CD1c-positive myeloid dendritic cell (primary cell): ENCODE measurements around the gene KIF2C.
"Not testable (repeated sequence)": the region's sequence is repeated elsewhere in the genome, so short reads cannot be mapped to it uniquely, and the experiment has no call there.

Experiments used
- DNase-seq: peaks from one replicate; pipeline ENCODE4 v3.0.0-alpha.2; 2016; ENCODE audit errors: extremely low spot score

The KIF2C gene

DNA sequence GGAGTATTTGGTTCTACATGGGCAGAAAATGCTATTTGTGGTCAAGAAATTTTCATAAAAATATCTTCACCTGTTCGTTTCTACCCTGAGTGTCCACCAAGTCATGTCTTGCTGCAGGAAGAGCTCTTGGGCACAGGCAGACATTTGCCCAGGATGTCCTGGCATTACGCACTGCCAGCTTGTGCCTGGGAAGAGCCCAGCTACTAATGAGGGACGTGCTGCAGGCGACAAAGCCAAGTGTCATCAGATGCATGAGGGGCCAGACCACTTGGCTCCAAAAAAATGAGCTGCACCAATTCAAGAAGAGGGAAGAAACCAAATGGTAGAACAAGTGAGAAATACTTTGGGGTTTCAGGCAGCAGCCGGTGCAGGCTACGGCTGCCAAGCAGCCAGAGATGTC lies 21.5 kb upstream of the KIF2C start:
- DNase-seq: no peak

DNA sequence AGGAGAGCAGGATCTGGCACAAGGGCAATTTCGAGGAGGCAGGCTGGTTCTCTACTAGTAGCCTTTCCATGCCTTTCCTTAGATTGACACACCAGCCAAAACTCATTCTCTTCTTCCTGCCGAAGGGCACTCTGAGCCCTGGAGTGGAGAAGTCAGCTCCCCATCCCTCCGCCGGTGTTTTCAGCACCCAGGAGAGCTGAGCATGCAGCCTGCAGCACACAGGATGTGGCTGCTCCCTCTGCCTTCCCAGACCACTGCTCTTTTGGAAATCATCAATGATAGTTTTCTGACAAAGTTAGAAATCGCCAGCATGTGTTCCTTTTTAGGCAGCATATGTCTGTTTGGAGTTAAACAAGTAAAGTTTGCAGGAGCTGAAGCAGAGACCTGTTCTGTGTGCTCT lies 20.3 kb upstream of the KIF2C start:
- DNase-seq: no peak

DNA sequence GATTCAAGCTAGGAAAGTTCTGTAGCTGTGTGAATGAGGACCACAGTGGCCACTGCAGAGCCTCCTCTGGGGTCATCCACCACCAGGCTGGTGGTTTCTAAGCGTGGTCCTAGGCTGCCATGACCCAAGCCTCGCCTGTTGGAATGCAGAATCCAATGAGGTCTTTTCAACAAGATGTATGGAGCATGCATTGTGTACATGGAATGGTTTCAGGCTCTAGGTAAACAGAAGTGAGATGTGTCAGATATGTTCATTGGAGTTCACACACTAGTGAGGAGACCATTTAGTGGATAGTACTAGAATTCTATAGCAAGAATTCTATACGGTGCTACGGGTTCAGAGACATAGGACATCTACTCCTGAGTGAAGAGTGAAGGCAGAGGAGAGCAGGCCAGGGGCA lies 19.4 kb upstream of the KIF2C start:
- DNase-seq: peak; percentile 28

DNA sequence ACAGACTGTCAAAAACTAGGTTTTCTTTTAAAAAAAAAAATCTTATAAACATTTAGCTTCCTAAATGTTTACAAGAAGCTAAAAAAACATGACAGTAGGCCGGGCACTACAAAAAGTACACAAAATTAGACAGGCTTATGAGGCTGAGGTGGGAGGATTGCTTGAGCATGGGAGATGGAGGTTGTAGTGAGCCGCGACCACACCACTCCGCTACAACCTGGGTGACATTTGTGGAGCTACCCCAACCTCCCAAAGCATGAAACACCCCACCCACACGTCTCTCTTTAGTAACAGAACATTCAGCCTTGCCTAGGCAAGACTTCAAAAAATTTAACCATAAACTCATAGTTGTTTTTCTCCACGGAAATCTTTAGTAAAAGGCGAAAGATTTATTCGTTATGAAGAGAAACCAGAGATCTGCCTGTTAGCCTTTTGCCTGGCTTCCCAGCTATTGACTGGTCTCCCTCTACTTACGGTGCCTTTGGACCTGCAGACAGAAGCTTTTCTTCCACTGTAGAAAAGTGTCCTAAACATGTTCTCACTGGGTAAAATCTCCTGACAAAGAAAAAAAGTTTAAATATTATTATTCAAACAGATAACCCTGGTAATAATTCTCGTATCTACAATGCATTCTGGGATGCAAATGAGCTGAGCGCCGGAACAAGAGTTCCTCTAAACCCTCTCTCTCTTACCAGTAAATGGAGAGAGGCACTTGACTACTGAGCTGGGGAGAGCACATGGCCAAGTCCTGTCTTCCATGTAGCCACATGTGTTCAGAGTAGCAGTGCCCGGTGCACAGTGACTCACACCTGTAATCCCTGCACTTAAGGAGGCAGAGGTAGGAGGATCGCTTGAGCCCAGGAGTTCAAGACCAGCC lies 17.9 kb upstream of the KIF2C start:
- peak; percentile 97 for DNase-seq

DNA sequence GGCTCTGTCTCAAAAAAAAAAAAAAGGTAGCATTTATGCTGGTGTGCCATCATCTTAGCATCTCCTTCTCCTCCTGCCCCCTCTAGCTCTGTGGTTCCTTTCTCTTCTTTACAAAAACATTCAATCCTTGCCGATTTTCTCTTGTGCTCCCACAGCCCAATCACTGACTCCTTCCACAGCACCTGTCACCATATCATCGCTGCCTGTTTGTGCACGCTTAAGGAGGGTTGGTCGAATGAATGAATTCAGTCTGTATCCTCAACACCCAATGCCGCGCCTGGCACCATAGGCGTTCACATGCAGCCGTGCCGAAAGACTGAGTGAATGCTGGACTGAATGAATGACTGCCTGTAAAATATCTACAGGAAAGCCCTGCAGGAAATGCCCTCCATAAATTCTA lies 16.6 kb upstream of the KIF2C start:
- no peak for DNase-seq

DNA sequence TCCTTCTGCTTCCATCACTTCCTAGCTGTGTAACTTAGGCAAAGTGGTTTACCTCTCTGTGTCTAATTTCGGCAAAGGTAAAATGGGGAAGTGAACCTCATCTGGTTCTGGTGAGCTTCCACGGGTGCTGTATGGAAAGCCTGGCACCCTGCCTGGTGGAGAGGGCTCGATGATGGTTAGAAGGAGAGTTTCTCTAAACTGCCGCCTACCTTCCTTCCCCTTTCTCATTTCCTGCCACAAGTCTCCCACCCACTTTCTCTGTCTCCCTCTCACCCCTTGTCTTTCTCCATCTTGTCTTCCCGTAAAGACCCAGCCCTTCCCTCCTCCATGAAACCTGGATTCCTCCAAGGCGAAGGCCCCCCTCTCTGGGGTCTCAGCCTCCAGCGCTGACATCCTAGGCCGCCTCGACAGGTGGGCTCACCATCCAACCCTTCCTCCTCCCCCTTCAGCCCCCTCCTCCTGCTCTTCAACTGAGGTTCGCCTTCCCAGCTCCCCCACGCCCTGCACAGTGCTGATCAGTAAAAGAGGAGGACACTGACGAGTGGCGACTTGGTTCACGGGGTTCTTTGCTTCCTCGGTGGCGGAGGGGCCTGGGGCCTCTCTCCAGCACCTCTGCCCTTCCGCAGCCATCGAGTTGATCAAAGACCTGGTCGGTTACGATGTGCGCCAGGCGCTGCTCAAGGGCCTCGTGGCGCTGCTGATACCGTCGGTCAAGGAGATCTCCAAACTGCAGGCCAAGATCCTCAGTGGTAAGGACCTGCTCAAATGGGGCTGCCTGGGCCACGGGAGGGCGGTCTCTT lies 15.9 kb upstream of the KIF2C start:
- DNase-seq: peak; percentile 88

DNA sequence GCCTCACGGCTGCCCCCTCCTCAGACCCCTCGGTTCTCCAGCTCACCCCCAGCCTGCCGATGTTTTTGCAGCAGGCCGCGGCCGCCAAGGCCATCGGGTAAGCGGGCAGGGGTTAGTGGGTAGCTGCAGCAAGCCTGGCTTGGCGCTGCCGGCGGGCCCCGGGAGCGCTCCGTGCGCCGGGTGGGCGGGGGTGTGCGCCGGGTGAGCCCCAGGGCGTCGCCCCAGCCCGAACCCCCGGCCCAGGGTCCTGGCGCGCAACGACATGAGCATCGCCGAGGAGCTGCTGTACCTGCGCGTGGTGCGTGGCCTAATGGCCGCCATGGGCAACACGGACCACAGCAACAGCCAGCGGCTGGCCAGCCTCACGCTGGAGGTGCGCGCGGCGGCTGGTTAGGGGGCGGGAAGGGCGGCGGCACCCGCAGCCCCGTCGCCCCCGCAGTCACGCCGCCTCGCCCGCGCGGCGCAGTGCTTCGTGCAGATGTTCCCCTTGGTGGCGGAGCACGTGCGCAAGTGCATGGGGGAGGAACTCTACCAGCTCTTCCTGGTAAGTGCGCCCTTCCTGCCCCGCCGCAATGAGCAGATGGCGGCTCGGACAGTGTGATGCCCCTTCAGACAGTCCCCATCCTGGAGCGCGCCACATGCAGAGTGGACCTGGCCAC lies 15.2 kb upstream of the KIF2C start:
- peak; percentile 63 for DNase-seq

DNA sequence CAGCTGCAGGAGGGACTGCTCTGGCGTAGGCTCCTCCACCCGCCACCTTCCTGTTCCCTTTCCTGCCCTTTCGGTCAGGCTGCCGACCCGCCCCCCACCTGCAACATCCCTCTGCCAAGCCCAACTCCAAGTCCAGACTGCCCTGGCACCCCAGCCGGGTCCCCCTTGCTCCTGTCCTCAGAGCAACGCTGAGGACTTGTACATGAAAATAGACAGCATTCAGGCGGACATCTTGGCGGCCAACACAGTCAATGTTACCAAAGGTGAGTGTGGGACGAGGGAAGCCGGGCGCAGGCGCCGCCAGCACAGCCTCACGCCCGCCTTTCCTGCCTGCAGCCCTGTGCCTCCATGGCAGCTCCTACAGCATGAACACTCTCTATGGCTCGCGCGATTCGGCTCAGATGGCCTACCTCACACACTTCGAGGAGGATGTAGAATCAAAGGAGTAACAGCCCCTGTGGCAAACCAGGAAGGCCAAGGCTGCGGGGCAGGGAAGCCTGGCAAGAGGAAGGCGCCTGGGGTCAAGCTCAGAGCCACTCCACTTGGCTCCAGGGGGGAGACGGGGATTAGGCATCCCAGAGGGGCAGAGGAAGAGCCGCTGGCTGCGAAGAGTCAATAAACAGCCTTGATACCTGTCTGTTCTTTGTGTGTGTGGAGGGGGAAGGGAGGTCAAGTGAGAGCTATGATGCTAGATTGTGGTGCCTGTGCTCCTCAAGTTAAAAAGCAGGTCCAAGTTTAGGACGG lies 14.5 kb upstream of the KIF2C start:
- DNase-seq: no peak

DNA sequence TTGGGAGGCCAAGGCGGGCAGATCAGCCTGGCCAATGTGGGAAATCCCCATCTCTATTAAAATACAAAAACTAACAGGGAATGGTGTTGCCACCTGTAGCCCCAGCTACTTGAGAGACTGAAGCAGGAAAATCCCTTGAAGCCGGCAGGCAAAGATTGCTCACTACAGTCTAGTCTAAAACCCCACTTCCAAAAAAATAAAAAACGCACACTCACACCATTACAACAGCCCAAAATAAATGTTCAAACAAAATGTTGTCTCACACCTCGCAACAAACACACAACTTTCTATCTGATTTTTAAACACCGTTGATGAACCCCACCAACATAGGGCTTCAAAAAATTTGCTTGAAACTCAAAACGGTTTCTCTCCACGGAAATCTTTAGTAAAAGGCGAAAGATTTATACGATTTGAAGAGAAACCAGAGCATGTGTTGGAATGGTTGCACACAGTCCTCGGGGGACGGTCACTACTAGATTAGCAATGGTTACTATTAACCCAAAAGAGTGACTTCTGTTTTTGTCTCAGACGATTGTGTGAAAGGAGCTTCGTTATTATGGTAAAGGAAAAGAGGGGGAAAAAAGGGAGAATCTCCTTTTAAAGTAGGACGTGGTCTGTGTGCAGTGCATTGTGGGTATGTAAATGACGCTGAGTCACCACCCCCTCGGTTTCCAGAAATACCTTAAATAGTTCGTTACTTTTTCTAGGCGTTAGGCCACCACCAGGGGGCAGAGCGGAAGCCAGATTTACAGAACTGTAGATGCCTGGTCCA lies 8.7 kb upstream of the KIF2C start, which contains the start of gene RNU5D-1:
Gene RNU5D-1, minus strand, starts transcription at position 430 of the 772 bp plus-strand sequence.
- DNase-seq: peak; percentile 98

DNA sequence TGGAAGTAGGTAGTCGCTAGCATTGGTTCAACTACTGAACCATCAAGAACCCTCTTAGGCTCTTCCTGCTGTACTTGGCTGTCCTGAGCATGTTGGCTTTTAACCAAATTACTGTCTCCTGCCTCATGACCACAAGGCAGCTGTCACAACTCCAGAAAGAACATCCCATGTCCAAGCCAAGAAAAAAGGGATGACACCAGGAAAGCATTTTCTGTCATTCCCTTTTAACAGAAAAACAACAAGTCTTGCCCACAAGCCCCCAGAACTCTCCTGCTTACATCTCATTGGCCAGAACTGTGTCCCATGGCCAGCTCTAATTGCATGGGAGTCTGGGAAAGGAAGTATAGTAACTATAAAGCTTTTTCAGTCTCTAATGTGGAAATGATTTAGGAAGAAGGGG lies 6.3 kb upstream of the KIF2C start:
- DNase-seq: no peak

DNA sequence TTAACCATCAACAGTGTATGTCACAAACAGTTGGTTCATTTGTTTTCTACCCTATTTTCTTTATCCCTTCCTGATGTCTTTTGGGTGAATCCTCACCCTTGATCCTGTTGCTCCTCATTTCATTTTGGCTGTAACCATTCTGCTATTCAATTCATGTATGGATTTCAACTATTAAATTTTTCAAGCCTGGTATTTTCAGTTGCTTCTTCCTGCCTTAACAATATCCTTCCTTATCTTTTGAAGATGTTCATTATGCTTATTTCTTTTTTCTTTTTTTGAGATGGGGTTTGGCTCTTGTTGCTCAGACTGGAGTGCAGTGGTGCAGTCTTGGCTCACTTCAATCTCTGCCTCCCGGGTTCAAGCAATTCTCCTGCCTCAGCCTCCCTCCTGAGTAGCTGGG lies 5.9 kb upstream of the KIF2C start:
- DNase-seq: no peak

DNA sequence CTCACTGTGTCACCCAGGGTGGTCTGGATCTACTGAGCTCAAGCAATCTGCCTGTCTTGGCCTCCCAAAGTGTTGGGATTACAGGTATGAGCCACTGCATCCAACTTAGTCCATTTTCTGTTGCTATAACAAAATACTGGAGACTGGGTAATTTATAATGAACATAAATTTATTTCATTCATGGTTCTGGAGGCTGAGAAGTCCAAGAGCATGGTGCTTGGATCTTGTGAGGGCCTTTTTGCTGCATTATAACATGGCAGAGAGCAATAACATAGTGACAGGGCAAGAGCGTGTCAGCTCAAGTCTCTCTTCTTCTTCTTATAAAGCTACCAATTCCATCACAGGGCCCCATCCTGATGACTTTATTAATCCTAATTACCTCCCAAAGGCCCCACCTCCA lies 3.6 kb upstream of the KIF2C start:
- no peak for DNase-seq

DNA sequence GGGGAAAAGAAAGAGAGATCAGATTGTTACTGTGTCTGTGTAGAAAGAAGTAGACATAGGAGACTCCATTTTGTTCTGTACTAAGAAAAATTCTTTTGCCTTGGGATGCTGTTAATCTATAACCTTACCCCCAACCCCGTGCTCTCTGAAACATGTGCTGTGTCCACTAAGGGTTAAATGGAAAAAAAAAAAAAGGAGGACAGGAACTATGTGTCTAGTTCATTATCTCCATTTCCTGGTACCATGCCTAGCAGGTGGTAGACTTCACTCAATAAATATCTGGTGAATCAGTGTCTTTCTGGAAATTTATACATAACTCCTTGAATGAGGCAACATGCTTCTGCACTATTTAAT lies 707 bp upstream of the KIF2C start:
- DNase-seq: not testable (repeated sequence)

DNA sequence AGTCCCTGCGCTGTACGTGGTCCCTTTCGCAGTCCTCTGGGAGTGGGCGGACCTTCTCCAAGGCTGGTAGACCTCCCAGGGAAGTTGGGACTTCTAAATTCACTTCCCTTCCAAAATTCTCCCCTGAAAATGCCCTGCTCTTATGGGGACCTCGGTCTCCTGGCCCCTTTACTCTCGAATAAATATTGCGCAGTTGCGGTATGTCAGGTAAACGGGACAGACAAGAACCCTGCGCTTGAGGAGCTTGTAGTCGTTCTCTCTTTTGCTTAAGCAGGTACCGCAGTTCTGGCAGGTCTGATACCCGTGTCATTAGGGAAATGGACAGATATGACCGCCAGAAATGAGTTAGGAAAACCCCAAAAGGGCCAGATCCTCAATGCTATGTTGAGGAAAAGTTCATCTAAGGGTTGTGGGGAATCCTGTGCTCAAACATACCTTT lies 561 bp downstream of the KIF2C start:
- DNase-seq: peak; percentile 29

DNA sequence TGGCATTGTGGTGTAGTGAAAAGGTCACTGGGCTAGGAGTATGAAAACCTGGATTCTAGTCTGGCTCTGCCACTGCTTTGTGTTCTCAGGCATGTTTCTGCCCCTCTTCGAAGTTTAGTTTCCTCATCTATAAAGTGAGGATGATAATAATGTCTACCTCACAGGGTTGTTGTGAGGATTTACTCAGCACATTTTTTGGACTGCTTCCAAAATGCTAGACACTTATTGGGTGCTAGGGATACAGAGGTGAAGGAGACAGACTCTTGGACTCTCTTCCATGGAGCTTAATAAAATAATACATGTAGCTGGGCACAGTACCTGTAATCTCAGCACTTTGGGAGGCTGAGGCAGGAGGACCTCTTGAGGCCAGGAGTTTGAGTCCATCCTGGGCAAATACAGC lies 3.6 kb downstream of the KIF2C start:
- DNase-seq: no peak

DNA sequence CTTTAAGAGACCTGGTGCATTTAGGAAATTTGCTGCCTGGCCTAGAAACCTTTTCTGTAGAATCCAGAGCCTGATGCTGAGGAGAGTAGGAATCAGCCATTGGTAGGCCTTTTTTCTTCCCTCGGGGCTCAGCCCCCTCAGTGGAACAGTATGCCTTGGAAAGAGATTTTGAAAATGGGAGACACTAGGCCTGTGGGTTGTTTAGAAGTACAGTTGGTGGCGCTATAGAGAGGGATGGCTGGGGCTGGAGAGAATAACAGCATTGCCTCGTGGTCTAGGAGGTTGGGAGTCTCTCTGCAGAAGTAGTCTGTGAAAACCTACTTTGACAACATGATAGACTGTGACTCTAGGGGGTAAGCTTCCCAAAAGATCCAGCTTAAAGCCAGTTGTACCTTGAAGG lies 8.2 kb downstream of the KIF2C start:
- no peak for DNase-seq

DNA sequence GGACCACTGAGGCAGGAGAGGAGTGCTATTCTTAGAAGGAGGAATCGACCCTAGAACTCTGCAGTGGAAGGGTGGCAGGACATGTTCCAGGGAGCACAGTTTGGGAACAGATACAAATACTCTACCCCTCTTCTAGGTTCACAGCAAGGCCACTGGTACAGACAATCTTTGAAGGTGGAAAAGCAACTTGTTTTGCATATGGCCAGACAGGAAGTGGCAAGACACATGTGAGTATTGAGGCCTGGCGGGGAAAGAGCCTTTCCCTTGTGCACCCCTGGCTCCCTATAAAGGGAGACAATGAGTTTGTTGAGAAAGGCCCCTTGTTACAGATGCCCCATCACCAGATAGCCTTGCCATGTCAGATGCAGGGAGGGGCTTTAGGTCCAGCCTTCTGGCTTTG lies 17.8 kb downstream of the KIF2C start:
- DNase-seq: no peak

DNA sequence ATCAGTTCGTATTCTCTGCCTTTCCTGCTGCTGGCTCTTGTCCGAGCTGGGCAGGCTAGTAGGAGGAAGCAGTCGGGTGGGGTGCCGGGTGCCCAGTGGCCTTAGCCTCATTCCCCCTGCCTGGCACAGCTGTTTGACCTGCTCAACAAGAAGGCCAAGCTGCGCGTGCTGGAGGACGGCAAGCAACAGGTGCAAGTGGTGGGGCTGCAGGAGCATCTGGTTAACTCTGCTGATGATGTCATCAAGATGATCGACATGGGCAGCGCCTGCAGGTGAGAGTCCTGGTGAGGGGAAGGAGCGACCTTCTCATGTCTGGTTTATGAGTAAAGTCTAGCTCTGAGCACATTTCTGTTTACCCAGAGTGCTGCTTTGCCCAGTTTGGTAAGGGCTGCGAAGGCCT lies 19.4 kb downstream of the KIF2C start:
- no peak for DNase-seq

DNA sequence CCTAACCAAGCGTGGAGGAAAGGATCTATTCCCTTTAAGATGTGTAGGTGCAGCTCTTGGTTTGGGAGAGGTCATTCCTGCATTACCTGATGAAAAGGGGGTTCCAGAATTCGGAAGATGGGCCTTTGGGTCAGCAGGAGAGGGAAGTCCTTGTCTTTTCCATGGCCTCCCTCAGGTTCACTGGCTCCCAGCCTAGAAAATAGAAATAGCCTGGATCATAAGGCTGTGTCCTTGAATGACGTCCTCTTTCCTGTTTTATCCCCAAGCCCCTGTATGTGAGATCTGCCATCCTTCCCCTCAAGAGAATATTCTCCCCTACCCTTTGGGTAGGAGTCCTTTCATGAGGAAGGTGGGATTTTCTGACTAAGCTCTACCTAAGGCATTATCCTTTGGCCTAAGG lies 21.2 kb downstream of the KIF2C start:
- DNase-seq: no peak

DNA sequence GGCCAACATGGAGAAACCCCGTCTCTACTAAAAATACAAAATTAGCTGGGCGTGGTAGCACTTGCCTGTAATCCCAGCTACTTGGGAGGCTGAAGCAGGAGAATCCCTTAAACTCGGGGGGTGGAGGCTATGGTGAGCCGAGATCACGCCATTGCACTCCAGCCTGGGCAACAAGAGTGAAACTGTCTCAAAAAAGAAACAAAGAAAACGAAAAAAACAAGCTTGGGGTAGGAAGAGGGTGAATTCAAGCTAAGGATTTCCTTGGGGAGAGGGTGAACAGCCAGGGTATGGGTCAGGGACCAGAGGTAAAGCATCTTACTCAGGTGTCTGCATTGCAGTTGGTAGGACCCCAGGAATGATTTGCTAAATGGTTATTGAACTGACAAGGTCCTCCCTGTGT lies 26.8 kb downstream of the KIF2C start:
- DNase-seq: not testable (repeated sequence)
